Measurements from ENCODE around the gene SPACA4.

Gene SPACA4

GRCh38 chr19:48582168-48582567 is 24.4 kb upstream of the SPACA4 start:
- DNase-seq (ENCODE audit: low read depth): no peak
- no peak overlapping the region for H3K4me3 ChIP-seq (ENCODE audit: control insufficient read depth, low read depth, low read length)
- TF ChIP-seq CTCF (IDR thresholded peaks at IDR 0.05; ENCODE audit: control insufficient read depth, insufficient read depth, low read depth, low read length, missing control alignments): no peak

DNA sequence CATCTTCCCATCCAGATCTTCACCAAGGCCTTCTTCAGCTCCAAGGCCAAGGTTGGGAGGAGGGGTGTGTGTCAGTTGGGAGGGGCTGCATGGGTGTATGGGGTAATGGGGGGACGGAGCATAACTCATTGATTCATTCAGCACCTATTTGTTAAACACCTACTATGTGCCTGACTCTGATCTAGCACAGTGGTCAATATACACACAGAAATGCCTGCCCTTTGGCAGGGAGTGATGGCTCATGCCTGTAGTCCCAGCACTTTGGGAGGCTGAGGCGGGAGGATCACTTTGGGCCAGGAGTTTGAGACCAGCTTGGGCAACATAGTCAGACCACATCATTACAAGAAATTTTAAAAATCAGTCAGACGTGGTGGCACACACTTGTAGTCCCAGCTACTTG is 19.2 kb upstream of the SPACA4 start:
- no peak for DNase-seq (ENCODE audit: low read depth)
- no peak for TF ChIP-seq CTCF (IDR thresholded peaks at IDR 0.05; ENCODE audit: control insufficient read depth, insufficient read depth, low read depth, low read length, missing control alignments)
- H3K4me3 ChIP-seq (ENCODE audit: control insufficient read depth, low read depth, low read length): no peak overlapping the region

DNA sequence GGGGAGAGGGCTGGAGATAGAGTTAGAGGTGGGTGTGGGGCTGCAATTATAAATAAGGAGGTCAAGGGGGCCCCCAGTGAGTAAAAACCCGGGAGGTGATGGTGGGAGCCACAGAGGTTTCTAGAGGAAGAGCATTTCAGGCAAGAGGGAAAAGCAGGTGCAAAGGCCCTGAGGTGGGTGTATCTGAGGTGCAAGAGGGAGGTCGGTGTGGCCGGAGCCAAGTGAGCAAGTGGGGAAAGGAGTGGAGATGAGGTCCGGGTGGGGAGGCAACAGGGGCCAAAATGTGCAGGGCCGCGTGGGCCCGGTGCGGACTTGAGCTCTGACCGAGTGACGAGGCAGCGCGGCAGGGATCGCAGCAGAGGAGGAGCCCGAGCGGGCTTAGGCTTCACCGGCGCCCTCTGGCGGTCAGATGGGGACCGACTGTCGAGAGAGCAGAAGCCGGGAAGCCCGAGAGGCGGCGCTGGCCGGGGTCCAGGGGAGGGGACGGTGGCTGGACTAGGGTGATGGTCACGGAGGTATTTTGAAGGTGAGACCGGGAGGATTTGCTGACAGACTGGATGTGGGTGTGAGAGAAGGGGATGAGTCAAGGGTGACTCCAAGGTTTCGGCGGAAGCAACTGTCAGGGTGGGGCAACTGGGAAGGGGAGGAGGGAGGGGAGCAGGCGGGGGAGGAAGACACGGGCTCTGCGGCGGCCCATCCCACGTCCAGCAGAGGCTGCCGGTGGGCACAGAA is 17.7 kb upstream of the SPACA4 start:
- H3K4me3 ChIP-seq (ENCODE audit: control insufficient read depth, low read depth, low read length): peak overlapping the region; percentile 39
- peak; percentile 97 for TF ChIP-seq CTCF (IDR thresholded peaks at IDR 0.05; ENCODE audit: control insufficient read depth, insufficient read depth, low read depth, low read length, missing control alignments)

GRCh38 chr19:48591021-48591420 is 15.5 kb upstream of the SPACA4 start:
- DNase-seq (ENCODE audit: low read depth): no peak
- TF ChIP-seq CTCF (IDR thresholded peaks at IDR 0.05; ENCODE audit: control insufficient read depth, insufficient read depth, low read depth, low read length, missing control alignments): no peak
- no peak overlapping the region for H3K4me3 ChIP-seq (ENCODE audit: control insufficient read depth, low read depth, low read length)

More for the DNA sequence above, 17.7 kb upstream of the SPACA4 start:
- DNase-seq (ENCODE audit: low read depth): no peak

DNA sequence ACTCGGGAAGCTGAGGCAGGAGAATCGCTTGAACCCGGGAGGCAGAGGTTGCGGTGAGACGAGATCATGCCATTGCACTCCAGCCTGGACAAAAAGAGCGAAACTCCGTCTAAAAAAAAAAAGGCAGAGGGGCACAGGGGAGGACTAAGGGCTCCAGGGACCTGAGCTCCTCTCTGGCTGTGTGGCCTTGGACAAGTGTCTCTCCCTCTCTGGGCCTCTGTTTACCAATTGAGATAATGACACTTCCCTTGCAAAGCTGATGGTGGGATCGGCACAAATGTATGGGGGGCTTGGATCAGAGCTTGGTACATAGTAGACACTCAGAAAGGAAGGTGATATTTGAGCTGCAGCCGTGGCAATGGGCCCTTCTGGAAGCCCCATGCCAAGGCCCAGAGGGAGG is 11.4 kb upstream of the SPACA4 start:
- DNase-seq (ENCODE audit: low read depth): no peak
- H3K4me3 ChIP-seq (ENCODE audit: control insufficient read depth, low read depth, low read length): no peak overlapping the region
- TF ChIP-seq CTCF (IDR thresholded peaks at IDR 0.05; ENCODE audit: control insufficient read depth, insufficient read depth, low read depth, low read length, missing control alignments): no peak

DNA sequence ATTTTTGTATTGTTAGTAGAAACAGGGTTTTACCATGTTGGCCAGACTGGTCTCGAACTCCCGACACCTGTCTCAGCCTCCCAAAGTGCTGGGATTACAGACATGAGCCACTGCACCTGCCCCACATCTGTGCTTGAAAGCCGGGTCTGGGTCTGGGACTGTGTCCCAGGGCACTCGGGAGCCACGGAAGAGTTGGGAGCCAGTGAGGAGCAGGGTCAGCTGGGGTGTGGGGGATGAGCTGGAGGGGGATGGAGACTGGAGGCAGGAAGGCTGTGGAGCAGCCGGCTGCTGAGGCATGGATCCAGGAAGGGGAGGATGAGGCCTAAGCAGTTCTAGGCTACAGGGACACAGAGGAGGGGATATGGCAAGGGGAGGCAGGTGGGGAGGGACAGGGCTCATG is 10.7 kb upstream of the SPACA4 start:
- TF ChIP-seq CTCF (IDR thresholded peaks at IDR 0.05; ENCODE audit: control insufficient read depth, insufficient read depth, low read depth, low read length, missing control alignments): no peak
- H3K4me3 ChIP-seq (ENCODE audit: control insufficient read depth, low read depth, low read length): no peak overlapping the region
- DNase-seq (ENCODE audit: low read depth): no peak
